Central memory CD4-positive, alpha-beta T cell (primary cell): ENCODE results near the gene EXOC3L1.

Experiments used
- DNase-seq: peaks from one replicate; pipeline ENCODE4 v3.0.0; 2022
- total RNA-seq, 3 experiments: gene quantifications; one replicate each; lab custom pipeline; 2026; lab: John Stamatoyannopoulos, UW

EXOC3L1 gene, protein sequence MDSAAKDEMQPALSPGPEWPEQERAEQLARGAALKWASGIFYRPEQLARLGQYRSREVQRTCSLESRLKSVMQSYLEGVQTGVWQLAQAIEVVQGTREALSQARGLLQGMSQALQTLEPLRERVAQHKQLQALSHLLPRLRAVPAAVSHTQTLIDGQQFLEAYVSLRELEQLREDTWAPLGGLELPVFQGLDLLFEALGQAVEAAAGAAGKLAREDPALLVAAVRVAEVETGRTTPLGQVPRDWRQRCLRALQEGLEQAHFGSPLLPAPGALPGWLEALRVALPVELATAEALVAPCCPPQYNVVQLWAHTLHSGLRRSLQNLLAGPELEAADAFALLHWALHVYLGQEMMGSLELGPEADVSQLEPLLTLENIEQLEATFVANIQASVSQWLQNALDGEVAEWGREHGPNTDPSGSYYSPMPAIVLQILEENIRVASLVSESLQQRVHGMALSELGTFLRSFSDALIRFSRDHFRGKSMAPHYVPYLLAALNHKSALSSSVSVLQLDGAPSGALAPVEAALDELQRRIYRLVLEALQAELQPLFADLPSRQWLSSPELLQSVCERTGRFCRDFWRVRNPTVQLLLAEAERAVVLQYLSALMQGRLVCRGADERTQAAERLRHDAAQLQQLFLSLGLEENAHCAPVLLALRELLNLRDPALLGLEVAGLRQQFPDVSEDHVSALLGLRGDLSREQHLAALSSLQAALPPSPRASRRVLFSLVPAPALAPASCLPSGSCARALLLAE
- 0 to 0.19 (median 0.05) reads per million in 3 experiments for total RNA-seq

DNA sequence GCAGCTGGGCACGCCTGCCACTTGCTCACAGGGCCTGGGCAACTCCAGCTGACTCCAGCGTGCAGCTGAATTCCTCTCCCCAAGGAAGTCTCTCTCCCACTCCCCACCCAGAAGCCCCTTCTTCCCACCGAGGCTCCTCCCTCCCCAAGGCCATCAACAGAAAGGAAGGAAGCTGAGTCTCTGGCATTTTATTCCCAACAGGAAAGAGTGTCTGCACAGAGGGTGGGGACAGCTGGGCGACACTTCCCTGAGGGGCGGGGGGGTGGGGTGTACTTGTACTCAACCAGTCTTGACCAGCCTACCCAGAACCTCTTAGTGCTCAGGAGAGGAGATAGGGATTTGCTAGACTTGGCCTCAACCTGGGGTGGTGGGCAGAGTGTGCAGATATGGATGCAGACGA, at the start of gene EXOC3L1:
Gene EXOC3L1, minus strand, starts transcription at position 96 of the 400 bp plus-strand sequence. CDS start 460 bp downstream, outside the sequence.
- DNase-seq = no peak

DNA sequence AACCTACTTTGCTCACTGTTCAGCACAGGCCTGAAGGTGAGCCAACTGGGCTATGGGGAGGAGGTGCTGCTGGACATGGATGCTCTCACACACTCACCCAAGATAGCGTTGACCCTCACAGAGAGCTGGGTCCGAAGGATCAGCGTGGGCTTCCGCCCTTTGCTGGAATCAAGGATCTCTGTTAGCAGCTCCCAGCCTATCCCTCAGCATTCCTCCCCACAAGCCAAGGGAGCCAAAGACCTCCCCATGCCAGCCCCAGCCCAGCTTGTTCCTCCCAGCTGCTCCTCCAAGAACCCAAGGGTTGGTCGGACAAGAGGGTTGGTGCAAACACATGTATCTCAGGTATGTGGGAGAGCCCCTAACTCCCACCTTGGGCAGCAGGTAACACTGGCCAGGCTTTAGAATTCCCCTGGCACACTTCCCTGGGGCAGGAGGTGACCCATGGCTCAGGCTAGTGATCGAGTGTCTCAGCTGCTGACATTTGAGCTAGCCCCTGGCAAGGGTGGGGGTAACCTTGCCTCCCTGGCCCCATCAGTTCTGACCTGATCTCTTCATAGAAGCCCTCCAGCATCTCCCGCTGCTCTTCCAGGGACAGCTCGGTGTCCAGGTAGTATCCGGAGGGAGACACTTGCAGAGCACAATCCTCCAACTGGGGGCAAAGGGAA, 49.0 kb upstream of the EXOC3L1 start:
- DNase-seq = no peak

DNA sequence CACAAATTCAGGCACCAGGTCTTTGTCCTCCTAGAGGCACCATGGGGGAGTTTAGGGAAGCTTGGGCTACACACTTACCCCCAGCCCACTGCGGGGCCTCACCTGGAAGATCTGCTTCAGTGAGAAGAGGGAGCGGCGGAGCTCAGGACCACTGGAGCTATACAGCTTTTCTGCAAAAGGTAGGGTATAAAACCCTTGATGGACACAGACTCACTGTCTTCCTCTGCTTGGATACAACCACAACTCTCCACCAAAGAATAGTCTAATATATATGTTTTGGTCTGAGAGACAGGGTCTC, 48.3 kb upstream of the EXOC3L1 start:
- no peak for DNase-seq

DNA sequence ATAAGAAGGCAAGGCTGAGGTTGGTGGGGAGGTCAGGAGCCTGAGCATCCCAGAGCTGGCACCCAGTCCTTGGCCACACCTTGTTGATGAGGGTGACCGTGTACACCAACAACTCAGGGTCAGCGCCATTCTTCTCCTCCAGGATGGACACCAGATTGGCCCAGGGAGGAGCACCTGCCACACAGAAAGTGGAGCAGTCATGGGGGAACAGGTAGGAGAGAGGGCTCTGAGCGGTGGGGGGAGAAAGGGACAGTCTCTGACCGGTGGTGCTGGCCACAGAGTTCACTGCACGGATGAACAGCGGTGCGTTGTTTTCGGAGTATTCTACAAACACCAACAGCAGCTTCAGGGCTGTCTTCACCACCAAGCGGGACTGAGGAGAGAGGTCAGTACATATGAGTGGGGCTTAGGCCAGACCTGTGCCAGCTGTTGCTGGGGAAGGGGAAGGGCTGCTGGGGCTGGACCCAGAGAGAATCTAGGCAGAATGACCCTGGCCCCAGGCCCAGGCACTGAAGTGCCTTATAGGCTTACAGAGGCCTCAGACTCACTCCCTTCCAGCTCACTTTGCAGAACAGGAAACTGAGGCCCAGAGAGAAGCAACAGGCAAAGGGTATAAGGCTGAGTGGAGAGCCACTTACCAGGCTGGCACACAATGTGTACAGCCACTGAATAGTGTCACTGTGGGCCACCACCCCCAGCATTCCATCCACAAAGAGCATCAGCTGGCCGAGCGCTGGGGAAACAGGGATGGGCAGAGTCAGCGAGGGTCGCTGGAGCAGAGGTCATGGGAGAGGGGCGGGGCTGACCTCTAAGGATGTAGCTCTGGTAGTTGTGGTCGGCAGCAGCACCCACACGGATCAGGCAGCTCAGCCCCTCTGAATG, 47.7 kb upstream of the EXOC3L1 start:
- DNase-seq = no peak

DNA sequence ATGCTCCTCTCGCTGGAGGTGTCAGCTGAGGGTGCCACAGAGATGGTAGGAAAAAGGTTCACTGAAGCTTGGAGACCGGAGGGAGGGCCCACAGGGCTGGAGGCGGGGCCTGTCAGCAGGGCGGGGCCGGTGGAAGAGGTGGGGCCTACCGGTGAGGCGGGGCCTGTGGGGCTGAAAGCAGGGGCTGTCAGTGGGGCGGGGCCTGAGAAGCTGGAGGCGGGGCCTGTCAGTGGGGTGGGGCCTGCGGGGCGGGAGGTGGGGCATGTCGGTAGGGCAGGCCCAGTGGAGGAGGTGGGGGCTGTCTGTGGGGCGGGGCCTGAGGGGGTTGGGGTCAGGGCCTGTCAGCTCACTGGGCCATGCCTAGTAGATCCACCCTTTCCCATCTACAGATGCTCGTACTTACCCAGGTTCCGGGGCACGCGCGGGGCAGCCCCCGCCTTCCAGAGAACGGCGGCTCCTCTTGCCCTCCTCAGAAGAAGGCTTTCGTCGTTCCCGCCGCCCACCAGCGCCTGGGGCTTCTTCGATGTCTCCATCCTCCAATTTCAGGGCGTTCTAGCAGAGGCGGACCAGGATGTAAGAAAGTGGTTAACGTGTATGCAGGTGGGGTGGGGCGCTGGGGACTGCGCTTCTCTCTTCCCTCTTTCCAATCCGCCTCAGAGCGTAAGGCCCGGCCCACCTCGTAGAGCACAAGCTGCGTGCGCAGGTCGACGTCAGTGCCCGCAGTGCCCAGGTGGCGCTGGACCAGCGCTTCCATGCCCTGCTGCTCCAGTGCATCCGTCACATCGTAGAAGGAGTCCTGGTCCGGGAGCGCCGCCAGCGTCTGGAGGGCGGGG, 46.8 kb upstream of the EXOC3L1 start:
- DNase-seq = peak; percentile 81

DNA sequence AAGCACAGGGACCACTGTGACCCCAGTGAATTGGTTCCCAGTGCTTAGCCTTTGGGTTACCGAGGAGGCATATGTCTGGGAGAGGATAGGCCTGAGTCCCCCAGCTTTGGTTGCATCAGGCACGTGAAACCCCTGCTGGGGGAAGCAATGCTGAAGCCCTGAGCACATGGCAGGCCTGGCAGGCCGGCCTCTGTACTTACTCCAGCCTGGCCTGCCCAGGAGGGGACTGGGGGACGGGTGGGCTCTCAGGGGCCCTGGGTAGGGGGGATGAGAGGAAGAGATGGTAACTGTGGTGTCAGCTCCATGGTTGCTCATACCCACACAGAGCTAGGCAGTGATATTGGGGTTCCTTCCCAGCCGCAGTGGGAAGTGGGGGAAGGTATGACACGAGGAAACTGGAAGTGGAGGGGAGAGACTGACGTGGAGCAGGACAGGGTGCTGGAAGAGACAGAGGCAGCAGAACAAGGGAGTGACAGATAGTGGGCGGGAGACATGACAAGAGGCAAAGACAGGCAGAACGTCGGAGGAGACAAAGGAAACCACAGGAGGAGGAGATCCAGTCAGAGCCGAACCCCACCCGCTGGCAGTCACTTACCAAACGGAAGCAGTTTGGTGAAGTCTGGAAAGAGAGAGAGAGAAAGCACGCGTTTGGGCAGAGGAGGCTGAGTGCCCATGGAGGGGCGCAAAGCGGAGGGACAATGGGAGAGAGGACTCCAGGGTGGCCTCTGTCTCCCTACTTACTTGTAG, 46.1 kb upstream of the EXOC3L1 start:
- peak; percentile 81 for DNase-seq

DNA sequence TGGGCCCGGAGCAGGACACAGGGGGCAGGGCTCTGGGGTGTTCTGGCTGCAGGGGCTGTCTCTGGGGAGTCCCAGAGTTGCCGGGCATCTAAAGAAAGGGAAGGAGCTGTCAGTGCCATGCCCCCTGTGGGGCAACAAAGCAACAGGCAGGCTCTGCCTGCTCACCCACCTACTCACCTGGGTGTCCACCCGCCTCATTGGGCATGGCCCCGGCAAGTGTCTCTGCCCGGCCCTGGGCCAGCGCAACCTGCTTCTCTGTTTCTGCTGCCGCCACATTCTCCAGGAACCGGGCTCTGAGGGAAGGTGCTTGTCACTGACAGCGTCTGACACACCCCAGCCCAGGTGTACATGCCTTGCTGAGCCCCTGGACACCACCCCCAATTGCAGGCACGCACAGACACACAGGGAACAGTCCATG, 44.3 kb upstream of the EXOC3L1 start:
- DNase-seq = no peak

DNA sequence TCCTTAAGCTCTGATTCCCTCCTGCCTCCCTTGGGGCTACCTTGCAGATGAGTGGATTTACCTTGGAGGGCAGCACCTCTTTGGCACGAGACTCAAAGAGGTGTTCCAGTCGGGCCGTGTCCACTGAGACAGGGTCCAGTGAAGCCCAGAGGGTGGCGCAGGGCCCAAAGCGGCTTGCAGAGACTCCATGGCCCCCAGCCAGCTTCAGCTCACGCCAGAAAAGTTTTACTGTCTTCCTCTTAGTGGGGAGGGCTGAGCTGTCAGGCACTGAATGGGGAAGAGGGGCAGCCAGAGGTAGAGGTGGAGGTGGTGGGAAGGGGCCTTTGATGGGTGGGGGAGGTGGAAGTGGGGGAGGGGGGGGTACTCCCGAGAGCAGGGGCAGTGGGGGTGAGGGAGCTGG, 43.7 kb upstream of the EXOC3L1 start:
- no peak for DNase-seq

DNA sequence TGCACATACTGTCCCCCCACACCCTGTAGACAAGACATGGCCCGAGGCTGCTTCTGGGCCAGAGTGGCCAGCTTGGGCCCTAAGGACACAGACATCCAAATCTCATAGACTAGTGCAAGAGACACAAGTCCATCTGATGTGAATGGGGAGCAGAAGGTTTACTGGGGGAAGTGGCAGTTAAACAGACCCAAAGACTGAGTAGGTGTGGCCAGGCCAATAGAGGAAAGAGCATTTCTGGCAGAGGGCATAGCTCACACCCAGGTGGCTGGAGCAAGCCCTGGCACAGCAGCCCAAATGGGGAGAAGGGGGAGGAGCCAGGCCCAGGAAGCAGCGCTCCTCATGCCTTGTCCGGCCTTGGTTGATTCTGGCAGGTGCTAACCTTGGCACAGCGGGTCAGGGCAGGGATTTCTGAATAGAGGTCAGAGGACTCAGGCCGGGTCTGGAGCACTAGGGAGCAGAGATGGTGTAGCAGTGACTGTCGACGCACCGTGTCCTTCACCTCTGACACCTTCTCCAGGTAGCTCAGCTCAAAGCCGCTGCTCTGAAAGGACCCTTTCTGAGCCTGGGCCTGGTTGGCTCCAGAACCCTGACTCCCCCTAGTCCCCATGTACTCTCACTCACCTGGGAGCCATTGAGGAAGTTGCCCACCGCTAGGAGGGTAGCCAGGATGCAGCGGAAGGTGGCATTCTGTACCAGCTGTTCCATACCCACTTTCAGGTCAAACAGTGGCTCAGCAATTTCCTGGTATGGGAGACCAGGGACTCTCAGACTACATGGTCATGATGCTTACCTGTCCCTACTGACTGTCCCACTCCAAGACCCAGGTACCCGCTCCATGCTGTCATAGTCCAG, 41.1 kb upstream of the EXOC3L1 start:
- no peak for DNase-seq

DNA sequence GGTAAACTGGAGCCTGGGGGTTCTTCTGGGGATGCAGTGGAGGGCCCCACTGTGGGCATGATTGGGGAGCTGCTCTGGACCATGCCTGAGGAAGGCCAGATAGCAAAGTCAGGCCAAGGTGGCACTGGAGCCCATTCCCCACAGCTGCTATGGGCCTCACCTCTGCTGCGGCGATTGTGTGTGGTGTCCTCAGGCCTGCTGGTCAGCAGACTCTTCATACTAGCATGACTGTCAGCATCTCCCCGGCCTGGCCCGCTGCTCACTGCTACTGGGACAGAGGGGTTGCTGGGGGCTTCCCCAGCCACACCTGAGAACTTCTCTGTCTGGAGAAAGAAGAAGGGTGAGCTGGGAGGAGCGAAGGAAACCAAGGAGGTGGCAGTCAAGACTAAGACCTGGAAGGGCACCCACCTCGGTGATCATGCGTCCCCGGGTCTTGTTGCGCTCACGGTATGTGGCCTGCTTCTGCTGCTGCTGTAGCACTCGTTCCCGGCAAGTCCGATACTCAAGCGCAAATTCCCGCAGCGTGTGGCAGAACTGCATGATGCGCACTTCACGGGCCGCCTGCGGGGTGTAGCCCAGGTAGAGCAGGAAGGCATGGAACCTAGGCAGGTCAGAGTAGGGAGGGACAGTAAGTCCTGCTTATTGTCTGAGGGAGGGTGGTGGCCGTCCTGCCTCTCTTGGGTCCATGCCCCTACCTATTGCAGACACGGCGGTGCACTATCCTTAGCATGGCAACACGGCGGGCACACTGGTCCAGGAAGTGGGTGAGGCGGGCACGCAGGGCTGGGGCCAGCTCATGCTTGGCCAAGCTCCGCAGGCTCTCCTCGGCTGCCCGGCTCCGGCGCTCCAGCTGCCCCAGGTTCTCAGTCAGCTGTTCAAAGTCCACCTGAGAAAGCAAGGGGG, 40.2 kb upstream of the EXOC3L1 start:
- DNase-seq = no peak

DNA sequence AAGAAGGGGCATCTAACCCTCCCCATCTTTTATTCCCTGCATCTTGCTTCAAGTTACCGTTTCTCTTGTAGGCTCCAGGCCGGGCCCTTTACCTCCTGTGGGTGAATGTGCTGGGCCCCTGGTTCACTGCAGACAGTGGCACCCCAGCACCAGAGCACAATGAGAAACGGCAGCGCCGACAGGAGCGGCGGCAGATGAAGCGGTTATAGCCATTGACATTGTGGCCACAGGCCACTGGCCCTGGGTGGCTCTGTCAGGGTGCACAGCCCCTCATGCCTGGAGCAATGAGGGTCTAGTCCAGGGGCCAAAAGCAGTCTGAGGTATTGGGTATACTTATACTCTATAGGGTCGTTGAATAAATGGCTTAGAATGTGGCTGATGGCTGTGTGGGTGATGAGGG, 39.0 kb upstream of the EXOC3L1 start:
- DNase-seq = no peak

DNA sequence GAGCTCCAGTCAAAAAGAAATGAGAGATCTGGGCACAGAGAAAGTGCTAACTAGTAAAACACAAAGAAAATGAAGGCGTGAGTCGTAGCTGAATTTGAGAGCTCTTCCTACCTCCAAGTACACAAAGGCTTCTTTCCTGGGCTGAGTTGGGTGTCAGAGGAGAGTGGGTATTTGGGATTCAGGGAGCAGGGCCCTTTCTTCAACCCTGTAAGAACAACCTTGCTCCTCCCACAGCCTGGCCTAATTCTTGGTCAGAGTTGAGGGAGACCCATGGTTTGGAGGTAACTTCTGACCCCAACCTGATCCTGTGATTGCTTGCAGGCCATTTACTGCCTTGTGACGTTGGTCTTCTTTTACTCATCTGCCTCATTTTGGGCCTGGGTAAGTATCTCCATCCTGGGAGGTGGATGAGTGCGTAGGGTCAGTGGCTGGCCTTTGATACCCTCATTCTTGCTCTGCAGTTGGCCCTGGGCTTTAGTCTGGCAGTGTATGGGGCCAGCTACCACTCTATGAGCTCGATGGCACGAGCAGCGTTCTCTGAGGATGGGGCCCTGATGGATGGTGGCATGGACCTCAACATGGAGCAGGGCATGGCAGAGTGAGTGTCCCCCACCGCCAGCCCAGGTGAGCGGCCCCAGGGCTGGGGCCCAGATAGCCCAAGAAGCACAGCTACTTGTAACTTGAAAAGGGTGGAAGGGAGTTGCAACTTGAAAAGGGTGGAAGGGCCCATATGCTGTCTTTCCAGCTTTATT, 38.3 kb upstream of the EXOC3L1 start:
- no peak for DNase-seq

DNA sequence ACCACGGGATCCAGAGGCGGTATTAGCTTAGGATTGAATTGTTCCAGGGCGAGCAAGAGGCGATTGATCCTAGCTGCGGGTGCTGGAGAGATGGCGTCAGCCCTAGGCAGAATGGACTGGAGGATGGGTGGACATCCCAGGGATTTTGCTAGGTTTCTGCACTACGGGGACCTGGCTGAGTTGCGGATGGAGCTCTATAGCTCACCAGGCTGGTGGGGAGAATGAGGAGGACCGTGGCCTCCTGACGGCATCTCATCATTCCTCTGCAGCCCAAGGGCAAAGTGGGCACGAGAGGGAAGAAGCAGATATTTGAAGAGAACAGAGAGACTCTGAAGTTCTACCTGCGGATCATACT, 37.6 kb upstream of the EXOC3L1 start:
- DNase-seq = no peak

DNA sequence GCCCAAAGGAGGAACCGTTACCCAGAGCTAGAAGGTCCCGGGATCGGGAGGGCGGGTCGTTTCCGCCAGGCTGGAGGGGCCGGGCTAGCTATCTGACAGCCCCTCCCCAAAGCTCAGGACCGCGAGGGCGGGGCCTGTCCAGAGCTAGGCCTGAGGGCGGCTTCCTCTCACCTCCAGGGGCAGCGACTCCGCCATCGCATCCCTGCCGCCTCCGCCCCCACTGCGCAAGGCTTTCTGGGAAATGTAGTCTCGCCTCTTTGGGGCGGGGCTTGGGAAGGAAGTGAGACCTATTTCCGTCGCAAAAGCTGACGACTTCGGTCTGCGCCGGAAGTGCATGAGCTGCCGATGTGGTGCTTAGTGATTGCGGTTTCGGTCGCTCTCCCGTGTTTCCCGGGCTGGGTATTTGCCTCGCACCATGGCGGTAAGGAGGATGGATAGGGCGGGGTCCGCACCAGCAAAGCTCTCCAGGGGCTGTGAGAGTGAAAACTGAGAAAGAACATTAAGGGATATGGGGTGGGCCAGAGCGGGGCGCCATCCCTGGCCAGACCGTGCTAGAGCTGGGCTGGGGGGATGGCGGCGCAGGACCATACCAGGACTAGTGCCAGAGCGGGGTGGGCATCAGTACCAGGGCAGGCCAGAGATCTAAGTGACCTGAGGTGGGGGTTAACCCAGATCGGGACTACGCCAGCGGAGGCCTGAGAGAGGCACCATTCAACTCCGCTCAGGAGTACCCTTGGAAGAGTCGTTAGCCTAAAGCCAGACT, 37.0 kb upstream of the EXOC3L1 start, which contains the start of gene TMEM208:
Gene TMEM208, plus strand, starts transcription at position 327 of the 763 bp plus-strand sequence. Its CDS starts 89 bp downstream, at position 416.
- DNase-seq = peak; percentile 96

DNA sequence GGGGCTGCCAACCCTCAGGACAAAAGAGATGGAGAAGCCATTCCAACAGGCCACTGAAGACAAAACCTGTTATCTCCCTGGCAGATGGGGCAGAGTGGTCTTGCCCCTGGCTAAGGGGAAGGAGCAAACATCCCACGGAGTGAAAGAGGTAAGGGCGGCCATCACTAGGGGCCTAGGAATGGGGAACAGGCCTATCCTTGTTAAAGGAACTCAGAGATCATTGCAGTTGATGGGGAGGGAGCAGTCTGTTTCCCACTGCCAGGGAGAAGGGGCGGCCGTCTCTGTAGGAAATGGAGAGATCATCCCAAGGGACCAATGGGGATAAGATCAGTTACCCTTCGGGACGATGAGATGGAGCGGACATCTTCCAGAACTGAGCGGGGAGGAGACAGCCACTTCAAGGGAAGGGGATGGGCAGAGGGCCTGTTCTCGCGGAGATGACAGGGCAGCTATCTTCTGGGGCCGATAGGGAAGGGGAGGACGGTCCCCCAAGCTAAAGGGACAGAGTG, 36.4 kb upstream of the EXOC3L1 start:
- DNase-seq = no peak

DNA sequence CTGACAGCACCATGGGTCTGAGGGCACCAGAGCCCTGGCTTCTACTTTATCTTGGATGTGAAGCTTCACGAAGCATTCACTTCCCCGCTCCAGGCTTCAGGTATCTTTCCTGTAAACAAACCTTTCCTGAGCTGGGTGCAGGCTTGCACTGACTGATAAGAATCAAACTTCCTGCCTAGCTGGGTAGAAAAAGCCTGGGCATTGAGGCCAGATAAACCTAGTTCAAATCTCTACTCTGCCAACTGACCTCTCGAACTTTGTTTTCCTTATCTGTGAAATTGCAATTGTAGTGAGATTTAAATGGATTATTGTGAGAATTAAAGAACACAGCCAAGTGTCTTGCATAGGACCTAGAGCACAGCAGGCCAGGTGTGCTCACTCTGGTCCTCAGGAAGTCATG, 34.1 kb upstream of the EXOC3L1 start:
- no peak for DNase-seq
